Testis (tissue), 2 donors: ENCODE measurements around the gene PNPLA6.

Experiments used
- POLR2A ChIP-seq: fragments of 450-650 bp; IDR thresholded peaks from one replicate; pipeline ENCODE4 v1.6.1; 2017; ENCODE audit warnings: antibody characterized with exemption, mild to moderate bottlenecking, moderate library complexity
- TF ChIP-seq, protein P1 (sequence below), 3 experiments: fragments of 450-650 bp in 2 of 3; fragments of 200-600 bp in 1 of 3; sonication (generic) in 1 of 3; IDR thresholded peaks; one replicate each; pipeline ENCODE4 v1.5.1; 2016 to 2019; ENCODE audit warnings: antibody characterized with exemption in 3 of 3, mild to moderate bottlenecking in 2 of 3, moderate library complexity in 1 of 3

DNA sequence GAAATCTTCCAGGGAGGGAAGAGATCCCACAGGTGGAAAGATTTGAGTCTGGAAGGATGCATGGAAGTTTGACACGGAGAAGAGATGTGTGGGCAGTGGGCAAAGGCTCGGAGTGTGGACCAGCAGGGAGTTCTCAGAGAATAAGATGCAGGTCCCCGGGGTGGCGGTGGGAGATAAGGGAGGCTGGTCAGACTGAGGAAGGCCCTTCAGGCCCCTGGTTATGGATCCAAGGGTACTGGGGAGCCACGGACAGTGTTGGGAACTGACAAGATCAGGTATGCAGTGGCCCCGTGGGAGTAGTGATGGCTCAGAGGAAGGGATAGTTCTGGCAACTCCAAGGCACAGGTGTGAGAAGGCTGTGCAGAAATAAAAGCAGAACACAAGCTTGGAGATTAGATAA is 62.7 kb downstream of the PNPLA6 start:
- TF ChIP-seq, protein P1, sequence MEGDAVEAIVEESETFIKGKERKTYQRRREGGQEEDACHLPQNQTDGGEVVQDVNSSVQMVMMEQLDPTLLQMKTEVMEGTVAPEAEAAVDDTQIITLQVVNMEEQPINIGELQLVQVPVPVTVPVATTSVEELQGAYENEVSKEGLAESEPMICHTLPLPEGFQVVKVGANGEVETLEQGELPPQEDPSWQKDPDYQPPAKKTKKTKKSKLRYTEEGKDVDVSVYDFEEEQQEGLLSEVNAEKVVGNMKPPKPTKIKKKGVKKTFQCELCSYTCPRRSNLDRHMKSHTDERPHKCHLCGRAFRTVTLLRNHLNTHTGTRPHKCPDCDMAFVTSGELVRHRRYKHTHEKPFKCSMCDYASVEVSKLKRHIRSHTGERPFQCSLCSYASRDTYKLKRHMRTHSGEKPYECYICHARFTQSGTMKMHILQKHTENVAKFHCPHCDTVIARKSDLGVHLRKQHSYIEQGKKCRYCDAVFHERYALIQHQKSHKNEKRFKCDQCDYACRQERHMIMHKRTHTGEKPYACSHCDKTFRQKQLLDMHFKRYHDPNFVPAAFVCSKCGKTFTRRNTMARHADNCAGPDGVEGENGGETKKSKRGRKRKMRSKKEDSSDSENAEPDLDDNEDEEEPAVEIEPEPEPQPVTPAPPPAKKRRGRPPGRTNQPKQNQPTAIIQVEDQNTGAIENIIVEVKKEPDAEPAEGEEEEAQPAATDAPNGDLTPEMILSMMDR (IDR thresholded peaks at IDR 0.05) = no peak
- no peak for TF ChIP-seq POLR2A
